Brain microvascular endothelial cell (primary cell): ENCODE measurements around the gene TTLL7.

Experiments used
- DNase-seq: peaks from one replicate; pipeline ENCODE4 v3.0.0-alpha.2; 2020
- H3K27ac ChIP-seq: fragments of 250-450 bp; sonication (Bioruptor Pico); 2 replicates; pipeline ENCODE4 v1.5.1; 2020; ENCODE audit warnings: mild to moderate bottlenecking, moderate library complexity
- H3K27me3 ChIP-seq: fragments of 250-450 bp; sonication (Bioruptor Pico); replicated peaks from 2 replicates; pipeline ENCODE4 v1.5.1; 2020; ENCODE audit warnings: mild to moderate bottlenecking
- H3K36me3 ChIP-seq: fragments of 250-450 bp; sonication (Bioruptor Pico); replicated peaks from 2 replicates; pipeline ENCODE4 v1.5.1; 2020; ENCODE audit warnings: mild to moderate bottlenecking
- H3K4me3 ChIP-seq: 2 replicates; pipeline ENCODE4 v1.5.1; 2011; ENCODE audit warnings: low read depth, mild to moderate bottlenecking, control low read depth, low read length, moderate library complexity
- CTCF ChIP-seq: IDR thresholded peaks from 2 replicates; pipeline ENCODE4 v1.5.1; 2011; ENCODE audit warnings: low read depth, mild to moderate bottlenecking, moderate library complexity, low read length, control low read depth, inconsistent platforms; ENCODE audit errors: missing control alignments
- in situ Hi-C: cut with HindIII; loops from 2 replicates; pipeline ENCODE4 v1.10.0; 2017; ENCODE audit warnings: low sequenced_read_pairs, low pct_ligation_motif_present

TTLL7 gene

GRCh38 chr1:83850834-83851233, 148.1 kb downstream of the TTLL7 start:
- Histone ChIP-seq H3K27ac (no peak overlapping the region), H3K27me3 (no peaks in the 10 kb centered on the region), H3K36me3 (no peaks in the 10 kb centered on the region), H3K4me3 (no peak overlapping the region)
- no peak for DNase-seq
- in situ Hi-C loops: no loop called here
- TF ChIP-seq CTCF: no peak

GRCh38 chr1:83849191-83850061, 149.5 kb downstream of the TTLL7 start:
- H3K27ac ChIP-seq: no peak overlapping the region
- in situ Hi-C loops: no loop called here
- no peak for DNase-seq
- TF ChIP-seq CTCF: no peak
- no peaks in the 10 kb centered on the region for H3K36me3 ChIP-seq
- no peak overlapping the region for H3K4me3 ChIP-seq
- no peaks in the 10 kb centered on the region for H3K27me3 ChIP-seq

- no peaks in the 10 kb centered on the region for H3K36me3 ChIP-seq
- no peak overlapping the region for H3K4me3 ChIP-seq
- in situ Hi-C loops: no loop called here
- DNase-seq: no peak
- TF ChIP-seq CTCF: no peak
- no peaks in the 10 kb centered on the region for H3K27me3 ChIP-seq
- no peak overlapping the region for H3K27ac ChIP-seq
These were observed 152.8 kb downstream of the TTLL7 start for GRCh38 chr1:83846138-83846537.

- Histone ChIP-seq H3K36me3 (no peaks in the 10 kb centered on the region), H3K27ac (no peak overlapping the region), H3K4me3 (no peak overlapping the region), H3K27me3 (no peaks in the 10 kb centered on the region)
- in situ Hi-C loops: no loop called here
- no peak for DNase-seq
- no peak for TF ChIP-seq CTCF
These were observed 153.4 kb downstream of the TTLL7 start for GRCh38 chr1:83845437-83846071.

- in situ Hi-C loops: no loop called here
- Histone ChIP-seq H3K4me3 (no peak overlapping the region), H3K27ac (no peak overlapping the region), H3K36me3 (no peaks in the 10 kb centered on the region), H3K27me3 (no peaks in the 10 kb centered on the region)
- DNase-seq: no peak
- TF ChIP-seq CTCF: no peak
These were observed 154.4 kb downstream of the TTLL7 start for GRCh38 chr1:83844546-83844945.
